Left lung (tissue), 10 donors: ENCODE measurements around the gene TRHDE. TPM values are rescaled to one million over a fixed set of nuclear protein-coding genes. Genes with fewer than 3 reads are reported as not detected.

Experiments used
- ATAC-seq: fragments of 200-7000 bp; cut with Tn5 transposase; one replicate; pipeline ENCODE4 v1.9.1; 2020; ENCODE audit warnings: moderate library complexity
- DNase-seq, 4 donors: peaks; one replicate each; pipeline ENCODE4 v3.0.0-alpha.2; 2013 to 2020
- H3K27ac ChIP-seq, 2 donors: fragments of 200-600 bp; sonication (generic) in 1 of 2; one replicate each; pipeline versions ENCODE4 v1.5.0 to v1.8.0; 2020 to 2021
- H3K27me3 ChIP-seq, 2 donors: fragments of 200-600 bp; sonication (generic) in 1 of 2; one replicate each; pipeline versions ENCODE4 v1.5.0 to v1.8.0; 2020 to 2021
- H3K36me3 ChIP-seq, 2 donors: fragments of 200-600 bp; sonication (generic) in 1 of 2; one replicate each; pipeline versions ENCODE4 v1.5.0 to v1.8.0; 2020 to 2021
- H3K4me1 ChIP-seq, 2 donors: fragments of 200-600 bp; one replicate each; pipeline ENCODE4 v1.8.0; 2021
- H3K4me3 ChIP-seq, 2 donors: fragments of 200-600 bp; sonication (generic) in 1 of 2; one replicate each; pipeline versions ENCODE4 v1.5.0 to v1.8.0; 2020 to 2021; ENCODE audit warnings: mild to moderate bottlenecking in 1 of 2
- H3K9me3 ChIP-seq, 2 donors: fragments of 200-600 bp; sonication (generic) in 1 of 2; one replicate each; pipeline versions ENCODE4 v1.5.0 to v1.8.0; 2020 to 2021
- CTCF ChIP-seq, 2 donors: fragments of 200-600 bp; sonication (generic) in 1 of 2; IDR thresholded peaks; one replicate each; pipeline versions ENCODE4 v1.5.0 to v1.8.0; 2021; ENCODE audit warnings: antibody characterized with exemption in 2 of 2
- intact Hi-C, 2 donors: fragments of 100-400 bp; cut with DNase I; formaldehyde crosslinking; loops; one replicate each; pipeline versions ENCODE4 v1.11.2 to v1.14.2; 2022
- polyA plus RNA-seq, 6 donors: library from polyadenylated mRNA; unstranded; fragments of 120-200 nt; gene quantifications; one replicate each; pipeline ENCODE4 v1.2.1, GENCODE V29; 2013; ENCODE audit not compliant: insufficient read length in 6 of 6
- total RNA-seq, 2 donors: library from RNA; stranded (reverse); fragmentation: NEBNext Ultra II Directional; extraction: Animal tissue kit (Norgen Biotek cat#: 25700); gene quantifications; one replicate each; pipeline ENCODE4 v1.2.1, GENCODE V29; 2021
- donor health status: DM: no; HTN: yes; CAD: no.
- donor health status: DM: no; HTN: no; CAD: no.

Gene TRHDE
- total and polyA plus RNA-seq, 8 donors: 0.87 to 4.3 (median 2.8) TPM

GRCh38 chr12:72268386-72268785 lies 3.8 kb upstream of the TRHDE start:
- Histone ChIP-seq H3K9me3 (no peaks in the 10 kb centered on the region), H3K27me3 (peaks cover 20 to 50% of the 10 kb centered on the region in 2 donors), H3K4me1 (peaks cover 9 to 18% of the 10 kb centered on the region in 2 donors), H3K36me3 (no peaks in the 10 kb centered on the region), H3K27ac (no peak overlapping the region), H3K4me3 (no peak overlapping the region)
- no peak for DNase-seq
- intact Hi-C loops: no loop called here
- no peak for ATAC-seq
- TF ChIP-seq CTCF (IDR thresholded peaks at IDR 0.05): no peak

GRCh38 chr12:72269491-72269890 lies 2.7 kb upstream of the TRHDE start:
- peaks cover 31 to 61% of the 10 kb centered on the region in 2 donors for H3K27me3 ChIP-seq
- DNase-seq (no peak), ATAC-seq (no peak)
- peaks cover 10 to 22% of the 10 kb centered on the region in 2 donors for H3K4me1 ChIP-seq
- H3K9me3 ChIP-seq: no peaks in the 10 kb centered on the region
- intact Hi-C loops: no loop called here
- no peaks in the 10 kb centered on the region for H3K36me3 ChIP-seq
- H3K27ac ChIP-seq: no peak overlapping the region
- H3K4me3 ChIP-seq: no peak overlapping the region
- TF ChIP-seq CTCF (IDR thresholded peaks at IDR 0.05): no peak

GRCh38 chr12:72270246-72270645 lies 1.9 kb upstream of the TRHDE start:
- DNase-seq (no peak), ATAC-seq (no peak)
- no peaks in the 10 kb centered on the region for H3K9me3 ChIP-seq
- no peak for TF ChIP-seq CTCF (IDR thresholded peaks at IDR 0.05)
- intact Hi-C loops: no loop called here
- peaks cover 32 to 68% of the 10 kb centered on the region in 2 donors for H3K27me3 ChIP-seq
- H3K4me1 ChIP-seq: peaks cover 10 to 22% of the 10 kb centered on the region in 2 donors
- no peak overlapping the region for H3K27ac ChIP-seq
- no peak overlapping the region for H3K4me3 ChIP-seq
- no peaks in the 10 kb centered on the region for H3K36me3 ChIP-seq

- no peak for TF ChIP-seq CTCF (IDR thresholded peaks at IDR 0.05)
- ATAC-seq (no peak), DNase-seq (no peak)
- H3K4me1 ChIP-seq: peaks cover 10 to 22% of the 10 kb centered on the region in 2 donors
- H3K36me3 ChIP-seq: no peaks in the 10 kb centered on the region
- H3K9me3 ChIP-seq: no peaks in the 10 kb centered on the region
- H3K4me3 ChIP-seq: peak overlapping the region in 1 of 2 donors; percentile 51
- intact Hi-C loops: no loop called here
- peaks cover 32 to 75% of the 10 kb centered on the region in 2 donors for H3K27me3 ChIP-seq
- no peak overlapping the region for H3K27ac ChIP-seq
Measured at GRCh38 chr12:72270961-72271360, 1.2 kb upstream of the TRHDE start.

- intact Hi-C loops: no loop called here
- Histone ChIP-seq H3K4me3 (peak overlapping the region; percentile 49 to 51), H3K36me3 (no peaks in the 10 kb centered on the region), H3K27me3 (peaks cover 32 to 80% of the 10 kb centered on the region in 2 donors), H3K27ac (peak overlapping the region in 1 of 2 donors; percentile 58), H3K4me1 (peaks cover 10 to 22% of the 10 kb centered on the region in 2 donors), H3K9me3 (no peaks in the 10 kb centered on the region)
- ATAC-seq (peak; percentile 55), DNase-seq (peak in 3 of 4 donors; percentile 55 to 72 (median 59))
- no peak for TF ChIP-seq CTCF (IDR thresholded peaks at IDR 0.05)
Measured at GRCh38 chr12:72271451-72272090, 599 bp upstream of the TRHDE start.
